NK-92 (cell line): ENCODE measurements around the gene ZFP36L2.

Experiments
- DNase-seq: peaks from one replicate; lab custom pipeline; 2025; ENCODE audit not compliant: unreplicated experiment; lab: John Stamatoyannopoulos, UW

ZFP36L2 gene

DNA sequence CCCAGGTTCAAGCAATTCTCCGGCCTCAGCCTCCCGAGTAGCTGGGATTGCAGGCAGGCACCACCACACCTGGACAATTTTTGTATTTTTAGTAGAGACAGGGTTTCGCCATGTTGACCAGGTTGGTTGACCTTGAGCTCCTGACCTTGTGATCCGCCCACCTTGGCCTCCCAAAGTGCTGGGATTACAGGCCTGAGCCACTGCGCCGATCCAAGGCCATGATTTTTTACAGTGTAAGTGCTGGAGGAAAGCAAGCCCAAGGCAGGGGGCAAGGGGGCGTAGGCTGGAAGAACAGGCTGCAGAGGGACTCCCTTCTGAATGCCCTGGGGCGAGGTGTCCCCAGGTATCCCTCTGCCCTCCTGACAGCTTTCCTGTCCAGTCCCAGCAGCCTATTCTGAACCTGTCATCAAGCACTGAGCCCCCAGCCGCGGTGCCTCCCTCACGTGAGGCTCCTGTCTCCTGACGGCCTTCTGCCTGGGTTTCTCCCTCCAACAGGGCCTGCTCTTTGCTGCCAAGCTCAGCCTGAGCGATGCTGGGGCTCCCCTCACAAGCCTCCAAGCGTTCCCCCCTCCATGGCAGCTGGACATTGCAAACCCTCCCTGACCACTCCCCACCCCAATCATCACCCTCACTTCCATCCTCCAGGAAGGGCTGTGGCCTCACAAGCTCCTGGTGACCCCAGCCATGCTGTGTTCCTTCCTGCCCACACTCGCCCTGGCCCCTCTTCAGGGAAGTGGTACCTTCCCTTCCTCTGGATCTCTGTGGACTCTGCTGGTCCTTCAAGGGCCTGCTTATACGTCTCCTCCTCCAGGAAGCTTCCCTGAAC is 37.6 kb downstream of the ZFP36L2 start:
- DNase-seq: no peak

DNA sequence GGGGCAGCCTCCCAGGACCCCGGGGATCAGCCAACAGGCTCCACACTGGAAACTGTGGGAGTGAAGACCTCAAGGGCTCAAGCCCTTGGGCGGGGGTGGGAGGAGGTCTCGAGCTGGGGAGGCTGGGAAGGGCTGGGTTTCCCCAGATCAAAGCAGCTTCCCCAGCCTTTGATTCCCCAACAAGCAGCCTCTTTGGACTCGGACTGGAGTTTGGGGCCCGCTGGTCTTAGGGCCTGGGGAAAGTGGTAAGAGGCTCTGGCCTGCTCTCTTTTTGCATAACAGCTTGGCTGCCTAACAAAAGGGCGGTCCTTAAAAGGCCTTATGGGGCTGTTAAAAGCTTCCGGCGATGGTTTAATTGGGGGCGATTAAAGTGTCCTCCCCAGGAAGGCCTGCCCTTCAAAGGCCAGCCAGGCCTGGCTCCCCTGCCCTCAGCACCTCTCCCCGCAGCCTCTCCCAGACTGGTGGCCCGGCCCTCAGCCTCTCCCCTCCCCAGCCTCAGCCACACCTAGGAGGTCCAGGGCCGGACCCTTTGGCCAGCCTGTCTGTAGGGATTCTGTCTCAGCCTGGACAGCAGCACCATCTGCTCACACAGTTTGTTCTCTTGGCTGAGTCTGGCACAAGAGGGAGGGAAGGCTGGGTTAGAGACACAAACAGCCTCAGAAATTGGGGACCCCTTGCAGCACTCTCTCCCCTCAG is 39.6 kb downstream of the ZFP36L2 start:
- DNase-seq: no peak

DNA sequence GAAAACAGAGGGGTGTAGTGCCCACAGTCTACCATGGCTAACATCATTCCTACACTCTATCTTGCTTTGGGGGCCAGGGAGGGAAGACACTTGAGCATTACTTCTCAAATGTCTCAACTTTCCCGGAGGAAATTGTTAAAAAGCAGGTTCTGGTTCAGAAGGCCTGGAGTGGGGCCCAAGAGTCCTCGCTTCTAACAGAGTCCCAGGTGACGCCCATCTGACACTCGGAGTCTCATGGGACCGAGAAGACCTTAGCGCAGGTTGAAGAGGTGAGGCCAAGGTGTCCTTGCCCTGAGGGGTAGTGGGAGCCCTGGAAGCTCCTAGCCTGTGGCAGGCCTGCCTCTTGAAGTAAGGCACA is 40.1 kb downstream of the ZFP36L2 start:
- no peak for DNase-seq

DNA sequence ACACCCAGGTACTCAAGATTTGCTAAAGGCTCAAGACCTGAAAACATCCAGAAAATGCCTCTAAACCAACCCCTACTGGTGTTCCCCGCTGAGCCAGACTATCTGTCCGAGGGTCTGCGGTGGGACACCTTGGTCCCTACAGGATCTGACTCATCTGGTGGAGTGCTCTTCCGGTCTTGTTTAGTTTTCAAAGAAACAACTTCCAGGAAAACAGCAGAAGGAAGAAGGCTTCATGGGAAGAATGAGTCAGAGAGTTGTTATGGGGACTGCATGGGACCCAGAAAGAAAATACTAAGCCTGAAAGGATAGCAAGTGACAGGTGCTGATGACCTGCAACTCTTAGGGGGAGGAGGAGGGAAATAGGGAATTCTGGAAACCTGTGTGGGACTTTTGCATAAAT is 41.3 kb downstream of the ZFP36L2 start:
- no peak for DNase-seq

DNA sequence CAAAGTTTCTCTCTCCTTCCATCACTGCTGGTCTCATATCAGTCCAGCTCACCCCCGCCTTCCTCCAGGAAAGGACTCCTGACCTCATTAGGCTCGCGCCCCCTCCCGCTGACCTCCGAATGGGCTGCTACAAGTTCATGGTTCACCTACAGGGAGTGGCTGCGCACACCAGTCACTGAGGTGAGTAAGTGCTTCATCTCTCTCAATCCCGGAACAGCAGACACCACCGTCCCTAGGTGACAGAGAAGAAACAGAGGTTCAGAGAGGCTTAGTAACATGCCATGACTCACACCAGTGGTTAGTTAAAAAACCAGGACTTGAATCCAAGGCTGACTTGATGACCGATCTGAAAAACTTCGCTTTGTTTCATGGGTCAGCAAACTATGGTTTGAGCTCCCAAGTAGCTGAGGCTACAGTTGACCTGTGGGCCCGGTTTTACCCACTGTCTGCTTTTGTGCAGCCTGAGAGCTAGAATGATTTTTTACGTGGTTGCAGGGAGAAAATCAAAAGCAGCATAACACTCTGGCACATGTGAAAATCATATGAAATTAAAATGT is 42.0 kb downstream of the ZFP36L2 start:
- no peak for DNase-seq

DNA sequence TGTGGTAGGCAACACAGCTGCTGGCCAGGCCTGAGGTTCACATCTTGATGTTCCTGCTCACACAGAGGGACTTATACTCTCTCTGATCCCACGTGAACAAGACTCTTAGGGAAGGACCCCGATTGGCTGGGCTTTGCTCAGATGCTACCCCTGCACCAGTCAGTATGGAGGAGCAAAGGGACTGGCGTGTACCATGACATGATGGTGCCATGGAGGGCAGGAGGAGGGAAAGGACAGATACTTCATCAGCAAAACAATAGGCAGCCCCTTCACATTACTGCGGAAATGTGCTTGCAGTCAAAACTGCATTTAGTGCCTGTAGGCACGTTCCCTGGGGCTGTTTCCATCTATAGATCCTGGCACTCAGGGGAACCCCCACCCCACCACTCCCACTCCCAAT is 42.7 kb downstream of the ZFP36L2 start:
- no peak for DNase-seq

DNA sequence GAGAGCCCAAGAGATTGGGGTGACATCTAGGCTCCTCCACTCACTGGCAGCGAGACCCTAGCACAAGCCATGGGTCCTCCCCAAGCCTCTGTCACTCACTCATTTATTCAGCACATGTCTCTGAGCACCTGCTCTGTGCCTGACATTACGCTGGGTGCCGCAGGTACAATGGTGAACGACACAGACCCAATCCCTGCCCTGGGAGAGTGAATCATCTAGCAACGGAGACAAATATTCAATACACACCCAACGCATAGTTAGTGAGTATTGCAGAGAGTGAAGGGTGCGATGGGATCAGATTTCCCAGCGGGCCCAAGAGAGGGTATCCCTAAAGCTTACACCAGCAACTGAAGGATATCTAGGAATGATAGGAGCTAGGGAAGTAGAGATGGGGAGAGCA is 45.5 kb downstream of the ZFP36L2 start:
- no peak for DNase-seq

DNA sequence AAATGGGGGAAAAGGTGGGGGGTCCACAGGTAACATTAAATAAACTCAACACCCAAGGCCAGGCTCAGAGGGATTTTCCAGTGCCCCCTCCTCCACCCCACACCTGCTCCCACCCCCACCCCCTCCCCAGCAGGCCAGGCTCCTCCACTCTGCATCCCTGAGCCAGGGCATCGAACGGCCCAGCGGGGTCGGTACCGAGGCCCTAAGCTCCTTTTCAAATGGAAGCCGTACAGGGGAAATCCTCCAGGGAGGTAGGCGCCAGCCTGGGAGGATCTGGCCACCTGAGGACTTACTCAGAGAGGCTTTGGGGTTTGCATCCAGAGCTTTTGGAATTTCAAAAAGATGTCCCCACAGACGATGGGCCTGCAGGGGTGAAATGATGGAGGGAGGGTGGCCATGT is 46.5 kb downstream of the ZFP36L2 start:
- no peak for DNase-seq

DNA sequence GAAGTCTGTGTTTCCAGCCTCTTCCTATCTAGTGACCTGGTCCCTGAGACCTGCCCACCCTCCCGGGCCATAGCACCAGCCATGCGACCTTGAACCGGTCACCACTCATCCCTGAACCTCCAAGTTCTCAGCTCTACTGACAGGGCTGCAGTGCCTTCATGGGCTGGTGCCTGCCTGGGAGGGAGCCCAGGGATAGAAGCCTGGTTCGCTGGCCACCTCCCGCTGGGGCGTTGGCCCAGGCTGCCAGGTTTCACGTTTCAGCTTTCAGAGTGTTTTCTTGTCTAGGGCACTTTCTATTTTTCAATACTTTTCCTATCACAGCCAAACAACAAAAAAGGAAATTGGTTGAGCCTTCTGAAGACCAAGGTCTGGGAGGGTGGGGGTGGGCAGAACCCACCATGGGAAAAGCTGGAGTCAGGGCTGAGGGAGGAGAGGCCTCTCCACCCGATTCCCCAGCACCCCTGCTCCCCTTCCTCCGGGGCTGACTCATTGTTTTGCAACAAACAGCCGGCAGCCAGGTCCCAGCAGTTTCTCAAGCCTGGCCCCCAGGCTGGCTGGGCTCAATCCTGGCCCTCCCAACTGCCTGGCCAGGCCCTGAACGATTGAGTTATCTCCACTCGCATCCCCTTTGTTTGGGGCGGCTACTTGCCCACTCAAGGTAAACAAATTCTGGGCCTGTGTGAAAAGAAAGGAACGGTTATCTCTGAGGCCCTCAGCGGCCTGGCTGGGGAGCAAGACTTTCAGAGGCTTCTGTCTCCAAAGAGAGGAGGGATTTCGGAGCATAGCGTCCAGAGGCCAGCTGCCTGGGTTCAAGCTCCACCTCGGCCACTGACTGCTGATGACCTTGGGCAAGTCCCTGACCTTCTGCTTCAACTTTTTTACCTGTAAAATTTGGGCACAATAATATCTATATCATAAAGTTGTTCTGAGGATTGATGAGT is 47.5 kb downstream of the ZFP36L2 start:
- no peak for DNase-seq

DNA sequence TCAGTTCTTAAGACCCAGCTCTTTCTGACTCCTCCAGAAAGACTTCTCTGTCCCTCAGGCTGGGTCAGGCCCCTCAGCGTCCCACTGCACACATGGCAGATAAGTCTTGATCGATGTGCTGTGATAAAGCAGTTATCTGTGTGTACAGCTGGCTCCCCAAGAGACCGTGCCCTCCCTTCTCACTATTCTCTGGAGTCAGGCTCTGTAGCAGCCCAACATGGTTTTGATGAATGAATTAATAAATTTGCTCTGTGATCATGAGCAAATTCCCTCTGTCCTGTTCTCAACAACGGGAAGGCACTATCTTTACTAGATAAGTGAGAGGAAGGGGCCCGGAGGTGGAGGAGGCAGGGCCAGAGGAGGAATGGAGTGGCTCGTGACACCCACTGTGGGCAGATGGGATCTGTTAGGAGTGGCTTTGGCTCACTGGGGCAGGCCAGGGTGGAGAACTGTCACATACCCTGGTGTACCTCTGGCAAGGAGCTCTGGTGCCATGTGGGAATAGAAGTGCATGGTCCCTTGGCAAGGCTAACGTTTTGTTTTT is 48.3 kb downstream of the ZFP36L2 start:
- DNase-seq: no peak

DNA sequence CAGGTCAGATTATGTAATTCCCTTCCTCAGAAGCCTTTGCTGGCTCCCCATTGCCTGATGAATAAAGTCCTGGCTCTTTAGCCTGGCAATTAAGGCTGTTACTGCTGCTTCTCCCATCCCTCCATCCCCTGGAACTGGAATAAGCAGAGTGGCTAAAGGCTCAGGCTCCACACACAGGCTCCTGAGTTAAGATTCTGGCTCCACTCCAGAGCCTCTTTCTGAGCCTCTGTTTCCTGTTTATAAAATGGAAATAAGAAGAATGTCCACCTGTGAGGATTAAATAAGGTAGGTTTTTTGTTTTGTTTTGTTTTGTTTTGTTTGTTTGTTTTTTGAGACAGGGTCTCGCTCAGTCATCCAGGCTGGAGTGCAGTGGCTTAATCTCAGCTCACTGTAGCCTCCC is 50.0 kb downstream of the ZFP36L2 start:
- no peak for DNase-seq

DNA sequence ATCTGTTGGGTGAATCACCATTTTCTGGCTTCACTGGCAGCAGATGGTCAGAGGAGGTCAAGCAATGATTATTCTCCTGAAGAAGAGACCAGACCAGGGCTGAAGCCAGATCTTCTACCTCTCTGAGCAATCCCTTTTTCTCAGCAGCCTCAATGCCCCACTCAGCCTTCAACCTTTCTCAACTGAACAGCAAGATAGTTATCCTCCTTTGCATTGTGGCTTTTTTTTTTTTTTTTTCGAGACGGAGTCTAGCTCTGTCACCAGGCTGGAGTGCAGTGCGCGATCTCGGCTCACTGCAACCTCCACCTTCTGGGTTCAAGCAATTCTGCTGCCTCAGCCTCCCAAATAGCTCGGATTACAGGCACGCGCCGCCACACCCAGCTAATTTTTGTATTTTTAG is 50.5 kb downstream of the ZFP36L2 start:
- no peak for DNase-seq

DNA sequence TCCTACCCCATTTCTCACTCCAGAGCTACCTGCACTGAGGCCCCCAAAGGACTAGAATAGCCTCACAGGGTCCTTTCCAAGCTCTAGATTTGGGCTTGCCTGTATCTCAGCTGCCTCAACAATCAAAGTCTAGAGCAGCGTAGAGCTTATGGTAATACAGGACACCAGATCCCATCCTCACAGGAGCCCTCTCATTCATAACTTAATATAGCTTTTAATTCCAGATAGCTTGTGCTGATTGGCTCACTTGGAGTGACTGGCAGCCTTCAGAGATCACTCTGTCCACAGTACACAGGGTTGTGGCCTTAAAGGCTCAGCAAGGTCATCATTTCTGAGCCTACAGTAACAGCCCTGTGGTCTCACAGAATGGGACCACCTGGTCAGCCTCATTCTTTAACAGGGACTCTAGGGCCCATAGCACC is 51.4 kb downstream of the ZFP36L2 start:
- DNase-seq: no peak

DNA sequence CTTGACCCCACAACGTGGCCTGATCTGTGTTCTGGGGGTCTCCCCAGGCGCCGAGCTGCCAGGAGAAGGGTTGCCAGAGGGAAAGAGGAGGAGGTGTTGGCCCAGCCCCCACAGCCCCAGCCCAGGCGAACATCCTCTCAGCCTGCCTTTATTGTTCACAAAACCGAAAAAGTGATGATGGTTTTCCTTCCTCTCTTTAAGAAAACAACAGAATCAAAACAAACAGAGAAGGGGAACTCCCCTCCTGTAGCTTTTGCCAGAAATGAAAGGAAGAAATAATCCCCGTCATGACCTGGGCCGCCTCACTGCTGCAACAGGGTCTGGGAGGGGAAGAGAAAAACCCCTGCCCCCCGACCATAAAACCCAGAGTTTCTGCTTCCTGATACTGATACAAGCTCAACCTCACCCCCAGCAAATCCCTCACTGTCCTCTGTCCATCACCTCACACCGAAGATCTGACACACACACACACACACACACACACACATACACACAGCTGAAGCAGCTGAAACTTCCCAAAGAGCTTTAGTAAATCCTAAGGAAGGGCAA is 52.0 kb downstream of the ZFP36L2 start:
- no peak for DNase-seq
